GM19043 (cell line): ENCODE results near the gene CHADL.
"Not testable (repeated sequence)": the region's sequence is repeated elsewhere in the genome, so short reads cannot be mapped to it uniquely, and the experiment has no call there.

Experiments used
- ATAC-seq: cut with Tn5 transposase; IDR thresholded peaks from one replicate; pipeline ENCODE4 v1.9.1; 2021; ENCODE audit warnings: low read depth; ENCODE audit not compliant: unreplicated experiment

Gene CHADL, protein sequence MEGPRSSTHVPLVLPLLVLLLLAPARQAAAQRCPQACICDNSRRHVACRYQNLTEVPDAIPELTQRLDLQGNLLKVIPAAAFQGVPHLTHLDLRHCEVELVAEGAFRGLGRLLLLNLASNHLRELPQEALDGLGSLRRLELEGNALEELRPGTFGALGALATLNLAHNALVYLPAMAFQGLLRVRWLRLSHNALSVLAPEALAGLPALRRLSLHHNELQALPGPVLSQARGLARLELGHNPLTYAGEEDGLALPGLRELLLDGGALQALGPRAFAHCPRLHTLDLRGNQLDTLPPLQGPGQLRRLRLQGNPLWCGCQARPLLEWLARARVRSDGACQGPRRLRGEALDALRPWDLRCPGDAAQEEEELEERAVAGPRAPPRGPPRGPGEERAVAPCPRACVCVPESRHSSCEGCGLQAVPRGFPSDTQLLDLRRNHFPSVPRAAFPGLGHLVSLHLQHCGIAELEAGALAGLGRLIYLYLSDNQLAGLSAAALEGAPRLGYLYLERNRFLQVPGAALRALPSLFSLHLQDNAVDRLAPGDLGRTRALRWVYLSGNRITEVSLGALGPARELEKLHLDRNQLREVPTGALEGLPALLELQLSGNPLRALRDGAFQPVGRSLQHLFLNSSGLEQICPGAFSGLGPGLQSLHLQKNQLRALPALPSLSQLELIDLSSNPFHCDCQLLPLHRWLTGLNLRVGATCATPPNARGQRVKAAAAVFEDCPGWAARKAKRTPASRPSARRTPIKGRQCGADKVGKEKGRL

DNA sequence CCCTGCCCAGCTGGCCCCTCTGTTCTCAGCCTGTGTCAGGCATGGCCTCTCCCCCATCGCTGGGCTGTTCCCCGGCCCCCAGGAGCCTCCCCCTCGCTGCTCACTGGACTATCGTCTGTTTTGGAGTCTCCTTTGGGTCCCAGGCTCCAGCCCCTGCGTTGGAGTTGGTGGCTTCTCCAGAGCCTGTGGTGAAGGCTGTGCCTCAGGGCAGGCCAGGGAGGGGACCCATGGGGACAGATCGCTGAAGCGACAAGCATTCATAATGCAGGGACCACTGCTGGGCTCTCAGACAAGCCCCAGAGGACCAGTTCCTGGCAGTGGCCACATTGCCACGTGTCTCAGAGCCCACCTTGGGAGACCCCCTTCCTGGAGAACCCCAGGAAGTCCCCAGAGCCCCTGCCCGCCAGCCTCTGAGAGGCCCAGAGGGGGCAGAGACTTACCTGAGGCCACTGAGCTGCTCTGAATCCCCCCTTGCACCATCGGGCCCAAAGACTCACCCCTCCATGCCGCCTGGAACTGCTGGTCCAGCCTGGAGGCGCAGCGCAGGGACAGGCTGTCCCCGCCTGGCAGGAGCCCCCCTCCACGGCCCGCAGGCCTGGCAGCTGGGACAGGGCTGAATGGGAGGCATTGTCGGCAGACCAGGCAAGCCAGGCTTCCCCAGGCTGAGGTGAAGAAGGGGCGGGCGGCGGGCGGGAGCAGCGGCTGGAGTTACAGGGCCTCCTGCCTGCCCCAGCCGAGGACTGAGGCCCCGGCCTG lies at the start of gene CHADL:
Gene CHADL, minus strand, starts transcription at position 555 of the 756 bp plus-strand sequence. Its CDS starts 50 bp downstream, at position 505.
- ATAC-seq, result no peak

DNA sequence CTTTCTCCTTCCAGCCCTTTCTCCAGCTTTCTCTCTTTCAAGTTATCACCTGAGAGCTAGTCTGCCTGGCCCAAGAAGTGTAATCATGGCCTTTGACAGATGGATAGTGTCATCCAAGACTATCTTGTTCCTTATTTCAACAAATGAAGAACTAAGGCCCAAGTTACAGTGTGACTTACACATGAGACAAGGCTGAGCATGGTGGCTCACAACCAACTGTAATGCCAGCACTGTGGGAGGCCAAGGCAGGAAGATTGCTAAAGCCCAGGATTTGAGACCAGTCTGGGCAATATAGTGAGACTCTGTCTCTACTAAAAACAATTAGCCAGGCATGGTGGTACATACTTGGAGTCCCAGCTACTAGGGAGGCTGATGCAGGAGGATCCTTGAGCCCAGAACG lies 48.9 kb upstream of the CHADL start:
- ATAC-seq, result no peak

DNA sequence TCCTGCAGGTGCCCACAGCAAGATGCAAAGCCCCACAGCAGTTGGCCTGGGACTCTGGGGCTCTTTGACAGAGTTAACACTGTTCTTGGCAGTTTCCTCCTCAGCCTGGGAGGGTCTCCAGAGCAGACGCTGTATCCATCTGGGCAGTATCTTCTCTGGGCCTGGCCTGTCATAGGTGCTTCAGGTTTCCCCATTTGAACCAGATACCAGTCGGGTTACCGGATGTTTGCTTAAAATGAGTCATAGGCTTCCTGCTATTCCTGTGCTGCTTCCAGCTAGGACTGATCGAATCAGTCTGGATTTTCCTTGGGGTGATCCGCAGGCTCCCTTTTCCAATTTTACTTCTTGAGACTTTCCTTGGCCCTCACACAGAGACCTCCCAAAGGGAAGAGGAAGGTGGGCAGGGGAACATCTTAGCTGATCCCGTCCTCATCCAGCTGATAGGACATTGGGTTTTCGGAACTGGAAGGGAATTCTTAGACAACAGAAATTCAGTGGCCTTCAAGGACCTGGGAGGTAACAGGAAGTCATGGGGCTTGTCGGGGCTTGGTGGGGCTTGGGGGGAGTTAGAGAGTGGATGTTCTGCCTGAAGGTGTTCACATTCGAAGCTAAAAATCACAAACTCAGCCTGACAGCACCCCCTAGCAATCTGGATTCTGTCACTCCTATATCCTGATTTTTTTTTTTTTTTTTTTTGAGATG lies 47.7 kb upstream of the CHADL start:
- ATAC-seq, result no peak

DNA sequence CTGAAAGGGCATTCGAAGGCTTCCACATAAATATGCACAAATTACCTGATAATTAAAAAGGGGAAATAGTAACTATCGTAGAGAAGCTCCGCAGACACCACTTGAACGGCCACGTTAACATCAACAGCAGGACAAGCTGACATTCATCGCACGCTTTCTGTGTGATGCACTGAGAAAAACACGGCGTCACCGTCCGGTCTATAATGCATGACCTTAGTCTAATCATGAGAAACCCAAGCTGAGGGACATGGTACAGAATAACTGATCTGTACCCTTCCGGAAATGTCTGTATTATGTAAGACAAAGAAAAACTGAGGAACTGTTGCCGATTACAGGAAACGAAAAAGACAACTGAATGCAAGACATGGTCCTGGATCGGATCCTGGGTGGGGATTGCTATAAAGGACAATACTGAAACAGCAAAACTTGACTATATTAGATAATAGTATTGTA lies 45.9 kb upstream of the CHADL start:
- peak; percentile 17 for ATAC-seq

DNA sequence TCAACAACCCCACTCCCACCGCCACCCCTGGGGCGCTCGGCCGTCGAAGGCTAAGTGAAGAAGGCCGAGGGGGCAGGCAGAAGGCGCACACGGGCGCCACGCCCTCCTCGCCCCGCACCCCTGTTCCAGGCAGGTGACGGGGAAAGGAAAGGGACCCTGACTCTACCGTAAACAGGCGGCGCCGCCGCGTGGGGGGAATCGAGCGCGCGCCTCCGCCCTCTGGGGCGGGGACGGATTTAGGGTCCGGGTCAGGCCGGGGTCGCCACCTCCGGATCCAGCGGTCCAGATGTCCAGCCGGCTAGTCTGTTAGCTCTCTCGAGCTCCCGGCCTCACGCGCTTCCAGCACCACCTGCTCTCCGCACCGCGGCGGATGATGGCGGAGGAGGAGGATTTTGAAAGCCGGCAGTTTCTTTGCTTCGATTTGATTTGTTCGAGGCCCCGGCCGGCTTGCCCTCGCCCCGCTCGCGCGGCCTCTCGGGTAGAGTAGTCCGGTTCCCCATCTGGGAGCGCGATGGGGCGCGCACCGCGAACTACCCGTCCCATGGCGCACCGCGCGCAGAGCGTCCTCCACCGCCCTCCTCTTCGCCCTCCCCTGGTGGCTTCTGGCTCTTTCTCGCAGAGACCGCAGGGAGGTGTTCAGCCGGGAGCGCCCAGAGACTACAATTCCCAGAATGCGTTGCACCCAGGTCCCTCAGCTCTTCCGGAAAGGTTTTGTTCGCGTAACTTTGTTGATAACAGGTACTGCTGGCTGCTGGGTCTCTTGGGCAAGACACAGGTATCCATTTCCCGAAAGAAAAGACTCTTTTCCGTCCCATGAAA lies 45.3 kb upstream of the CHADL start, which contains the start of gene RANGAP1:
Gene RANGAP1, minus strand, starts transcription at position 368 of the 819 bp plus-strand sequence. CDS start 5,143 bp downstream, outside the sequence.
- ATAC-seq, result peak; percentile 95

DNA sequence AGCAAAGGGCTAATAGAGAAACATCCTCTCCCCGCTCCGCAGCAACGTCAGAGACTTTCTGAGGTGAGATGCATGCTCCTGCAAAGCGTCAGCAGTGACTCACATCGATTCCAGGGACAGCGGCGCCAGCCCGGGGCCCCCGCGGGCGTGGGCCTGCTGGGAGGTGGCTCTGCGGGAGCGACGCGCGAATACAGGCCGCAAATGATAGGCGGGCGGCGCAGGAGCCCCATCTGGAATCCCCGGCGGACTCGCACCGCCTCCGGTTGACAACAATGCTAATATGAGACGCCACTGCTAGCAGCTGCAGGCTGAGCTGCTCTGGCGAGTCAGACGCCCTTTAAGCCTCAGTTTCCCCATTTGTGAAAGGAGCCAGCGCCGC lies 44.7 kb upstream of the CHADL start:
- no peak for ATAC-seq

DNA sequence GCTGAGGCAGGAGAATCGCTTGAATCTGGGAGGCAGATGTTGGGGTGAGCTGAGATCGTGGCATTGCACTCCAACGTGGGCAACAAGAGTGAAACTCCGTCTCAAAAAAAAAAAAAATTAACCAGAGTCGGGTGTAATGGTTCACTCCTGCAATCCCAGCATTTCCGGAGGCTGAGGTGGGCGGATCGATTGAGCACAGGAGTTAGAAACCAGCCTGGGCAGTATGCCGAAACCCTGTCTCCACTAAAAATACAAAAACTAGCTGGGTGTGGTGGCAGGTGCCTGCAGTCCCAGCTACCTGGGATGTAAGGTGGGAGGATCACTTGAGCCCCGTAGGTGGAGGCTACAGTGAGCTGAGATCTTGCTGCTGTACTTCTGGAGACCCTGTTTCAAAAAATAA lies 43.7 kb upstream of the CHADL start:
- no peak for ATAC-seq

DNA sequence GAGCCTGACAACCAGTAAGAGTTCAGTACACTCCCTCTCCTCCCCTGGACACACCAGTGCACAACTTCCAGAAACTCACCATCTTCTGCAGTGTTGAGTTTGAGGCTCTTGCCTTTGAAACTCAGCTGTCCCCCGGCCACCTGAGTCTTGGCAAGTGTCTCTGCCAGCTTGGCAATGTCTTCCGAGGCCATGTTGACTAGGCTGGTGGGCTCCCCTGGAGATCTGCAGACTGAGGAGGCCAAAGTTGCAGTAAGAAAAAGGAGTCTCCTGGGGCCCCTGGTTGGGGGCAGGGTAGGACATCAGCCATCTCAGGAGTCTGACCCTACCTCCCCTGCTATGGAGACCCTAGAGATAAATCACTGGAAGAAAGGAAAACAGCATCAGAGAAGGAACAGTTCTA lies 40.1 kb upstream of the CHADL start:
- ATAC-seq, result no peak

DNA sequence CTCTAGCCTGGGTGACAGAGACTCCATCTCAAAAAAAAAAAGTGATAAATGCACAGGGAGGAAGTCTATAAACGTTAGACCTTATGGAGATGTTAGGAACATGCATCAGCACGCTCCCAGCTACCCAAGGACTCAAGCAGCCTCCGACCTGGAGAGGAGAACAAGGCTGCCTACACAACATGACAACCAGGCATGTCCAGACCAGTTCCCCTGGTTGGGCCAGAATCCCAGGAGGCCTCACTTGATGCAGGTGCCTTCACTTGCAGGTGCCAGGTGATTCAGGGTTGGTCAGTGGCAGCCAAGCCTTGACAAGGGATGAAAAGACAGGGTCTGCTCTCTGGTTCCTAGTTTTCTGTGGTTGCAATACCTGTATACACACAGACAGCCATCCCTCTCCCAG lies 39.3 kb upstream of the CHADL start:
- no peak for ATAC-seq

DNA sequence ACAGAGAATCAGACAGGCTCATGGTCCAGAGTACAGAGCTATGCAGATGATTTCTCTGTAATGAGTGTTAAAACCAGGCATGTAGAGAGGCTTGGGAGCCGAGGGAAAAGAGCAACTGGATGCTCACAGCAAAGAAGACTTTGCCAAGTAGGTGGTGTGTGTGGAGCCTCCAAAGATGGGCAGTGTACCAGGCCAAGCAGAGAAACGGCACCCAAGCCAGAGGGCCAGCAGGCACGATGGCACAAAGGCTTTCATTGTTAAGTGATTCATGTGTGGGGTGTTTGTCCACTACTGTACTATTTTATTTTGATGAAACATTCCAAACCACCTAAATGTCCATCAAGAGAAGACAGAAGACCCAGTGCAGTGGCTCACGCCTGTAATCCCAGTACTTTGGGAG lies 34.1 kb upstream of the CHADL start:
- ATAC-seq, result no peak

DNA sequence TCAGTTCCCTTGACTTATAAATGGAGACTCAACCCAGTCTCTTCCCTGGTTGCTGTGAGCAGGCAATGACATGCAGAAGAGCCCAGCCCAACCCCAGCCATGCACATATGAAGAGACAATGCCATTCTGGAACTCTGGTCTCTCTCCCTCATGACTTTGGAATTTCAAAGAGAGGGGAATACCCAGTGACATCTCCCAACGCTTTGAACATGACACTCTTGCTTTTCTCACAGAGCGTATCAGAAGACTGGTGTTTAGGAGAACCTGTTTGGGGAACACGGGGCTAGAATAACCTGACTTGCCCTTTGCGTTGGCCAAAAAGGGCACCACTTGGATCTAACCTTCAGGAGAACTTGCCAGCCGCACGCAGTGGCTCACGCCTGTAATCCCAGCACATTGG lies 32.4 kb upstream of the CHADL start:
- ATAC-seq, result no peak

DNA sequence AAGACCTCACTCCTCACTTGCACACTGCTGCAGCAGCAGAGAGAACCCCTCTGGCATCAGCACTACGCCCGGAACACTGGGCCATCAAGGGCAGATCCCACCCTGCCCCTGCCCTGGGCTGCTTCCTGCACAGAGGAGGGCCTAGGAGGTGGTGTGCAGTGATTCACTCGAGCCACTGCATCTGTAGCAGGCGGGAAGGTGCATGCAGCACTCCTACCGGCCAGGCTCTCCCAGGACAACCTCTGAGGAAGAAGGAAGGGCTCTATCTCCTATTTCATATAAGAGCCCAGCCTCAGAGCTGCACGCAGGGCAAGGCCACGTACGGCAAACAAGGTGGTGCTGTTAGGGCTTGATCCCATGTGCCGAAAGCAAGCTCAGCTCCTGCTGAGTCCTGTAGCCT lies 31.1 kb upstream of the CHADL start:
- no peak for ATAC-seq

DNA sequence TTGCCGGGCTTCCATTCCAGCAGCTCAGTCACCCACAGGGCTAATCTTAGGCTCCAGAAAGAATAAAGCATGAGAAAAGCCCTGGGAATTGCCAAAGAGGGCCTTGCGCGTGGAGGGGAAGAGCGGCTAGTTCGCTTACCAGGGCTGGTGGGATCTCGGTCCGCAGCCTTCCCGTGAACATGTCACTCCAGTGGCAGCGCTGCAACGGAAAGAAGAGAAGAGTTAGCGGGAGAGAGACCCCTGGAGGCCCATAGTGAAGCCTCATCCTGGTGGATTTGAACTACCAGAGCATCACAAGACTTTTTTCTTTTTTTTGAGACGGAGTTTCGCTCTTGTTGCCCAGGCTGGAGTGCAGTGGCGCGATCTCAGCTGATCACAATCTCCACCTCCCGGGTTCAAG lies 27.2 kb upstream of the CHADL start:
- ATAC-seq, result no peak

DNA sequence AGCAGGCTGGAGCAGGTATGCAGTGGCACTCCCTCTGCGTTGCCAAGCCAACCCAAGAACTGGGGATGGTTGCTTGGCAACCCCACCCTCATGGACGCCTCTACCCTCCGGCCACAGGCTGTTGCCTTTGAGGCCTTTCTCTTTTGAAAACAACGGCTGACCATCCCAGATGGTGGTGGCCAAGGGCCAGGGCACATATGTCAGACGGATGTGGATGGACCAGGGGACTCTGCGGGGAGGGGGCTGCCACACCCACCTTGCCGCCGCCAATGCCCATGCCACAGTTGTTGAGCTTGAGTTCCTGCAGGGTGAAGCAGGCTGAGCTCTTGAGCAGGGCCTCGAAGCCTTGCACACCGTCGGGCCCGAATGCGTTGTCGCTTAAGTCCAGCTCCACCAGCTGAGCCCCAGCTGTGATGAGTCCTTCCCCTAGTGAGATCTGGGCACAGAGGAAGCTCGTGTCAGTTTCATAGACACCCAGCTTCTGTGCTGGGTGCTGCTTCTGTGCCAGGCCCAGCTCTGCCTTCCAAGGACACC lies 23.7 kb upstream of the CHADL start:
- no peak for ATAC-seq

DNA sequence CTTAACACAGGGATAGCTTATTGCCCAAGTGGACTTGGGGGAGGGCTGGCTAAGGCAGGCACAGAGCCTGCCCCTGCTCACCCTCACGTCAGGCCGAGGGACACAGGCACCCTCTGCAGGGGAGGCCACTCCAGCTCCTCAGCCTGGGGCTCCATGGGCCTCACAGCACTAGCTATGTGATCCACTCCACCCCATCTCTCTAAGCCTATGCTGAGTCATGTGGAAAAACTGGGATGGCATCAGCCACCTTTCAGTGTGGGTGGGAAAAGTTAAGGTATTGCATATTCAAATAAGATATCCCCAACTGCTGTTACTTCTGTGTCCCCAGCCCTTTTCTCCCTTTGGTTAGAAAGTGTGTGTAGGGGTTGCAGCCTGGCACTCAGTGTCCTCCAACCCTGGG lies 23.0 kb upstream of the CHADL start:
- no peak for ATAC-seq

DNA sequence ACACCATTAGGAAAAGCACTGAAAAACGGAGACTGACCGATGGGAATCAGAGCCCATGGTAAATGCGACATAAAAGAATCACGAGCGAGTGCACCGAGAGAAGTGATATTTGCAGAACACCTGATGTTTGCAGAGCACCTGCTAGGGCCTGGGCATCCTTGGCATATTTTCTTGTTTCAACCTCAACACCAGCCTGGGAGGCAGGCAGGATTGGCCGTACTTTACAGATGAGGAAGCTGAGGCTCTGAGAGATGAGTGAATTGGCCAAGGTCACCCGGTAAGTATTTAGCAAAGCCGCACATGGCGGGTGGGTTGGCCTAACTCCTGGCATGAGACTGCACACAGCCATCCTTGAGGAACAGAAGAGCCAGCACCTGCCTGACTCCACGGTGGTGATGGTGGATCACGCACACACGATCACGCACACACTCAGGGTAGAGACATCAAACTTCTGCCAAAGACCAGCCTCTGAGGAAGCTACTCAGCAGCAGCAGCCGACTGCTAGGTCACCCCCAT lies 21.6 kb upstream of the CHADL start:
- ATAC-seq, result no peak

DNA sequence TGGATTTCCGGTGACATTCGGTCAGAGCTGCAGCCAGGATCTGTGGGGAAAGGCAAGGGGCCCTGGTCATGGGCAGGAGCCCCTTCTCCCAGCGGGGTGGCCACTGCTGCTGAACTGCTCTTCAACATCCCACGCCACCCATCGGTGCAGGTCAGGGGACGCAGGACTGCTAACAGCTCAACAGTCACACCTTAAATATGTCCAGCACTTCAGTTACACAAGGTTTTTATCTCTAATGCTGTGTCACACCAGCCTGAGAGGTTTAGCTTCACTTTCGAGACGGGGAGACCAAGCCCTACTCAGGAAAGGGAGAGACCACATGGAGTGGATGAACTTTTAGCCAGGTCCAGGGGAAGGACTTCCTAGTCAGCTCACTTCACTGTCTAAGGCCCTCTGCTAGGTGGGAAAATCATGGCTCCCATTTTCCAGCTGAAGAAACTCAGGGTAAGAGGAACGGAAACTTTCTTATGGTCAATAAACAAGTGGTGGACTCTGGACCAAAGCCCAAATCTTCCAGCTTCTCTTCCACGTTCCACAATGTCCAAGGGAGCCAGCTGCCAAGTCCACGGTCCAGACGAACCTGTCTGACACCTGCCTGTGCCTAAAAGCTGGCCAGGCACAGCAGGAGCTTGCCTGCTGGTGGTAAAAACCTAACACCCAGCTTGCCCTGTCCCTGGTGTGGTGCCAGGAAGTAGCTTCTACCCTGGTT lies 21.0 kb upstream of the CHADL start:
- no peak for ATAC-seq

DNA sequence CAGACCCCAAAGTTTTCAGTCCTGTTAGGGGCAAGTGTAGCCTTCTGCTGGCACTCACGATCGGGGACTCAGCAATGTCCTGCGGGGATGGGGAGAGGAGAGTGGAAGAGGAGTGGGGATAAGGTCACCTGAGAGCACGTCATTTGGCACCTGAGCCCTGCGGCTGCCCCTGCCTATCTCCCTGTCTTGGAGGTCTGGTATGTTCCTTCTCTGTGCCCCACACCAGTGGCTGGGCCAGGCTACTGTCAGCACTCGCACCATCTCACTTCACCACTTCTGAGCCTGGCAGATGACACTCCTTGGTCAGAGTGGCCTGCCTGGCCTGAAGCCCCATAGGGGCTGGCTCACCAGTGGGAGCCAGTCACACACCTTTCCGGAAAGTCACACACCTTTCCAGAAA lies 20.1 kb upstream of the CHADL start:
- no peak for ATAC-seq

DNA sequence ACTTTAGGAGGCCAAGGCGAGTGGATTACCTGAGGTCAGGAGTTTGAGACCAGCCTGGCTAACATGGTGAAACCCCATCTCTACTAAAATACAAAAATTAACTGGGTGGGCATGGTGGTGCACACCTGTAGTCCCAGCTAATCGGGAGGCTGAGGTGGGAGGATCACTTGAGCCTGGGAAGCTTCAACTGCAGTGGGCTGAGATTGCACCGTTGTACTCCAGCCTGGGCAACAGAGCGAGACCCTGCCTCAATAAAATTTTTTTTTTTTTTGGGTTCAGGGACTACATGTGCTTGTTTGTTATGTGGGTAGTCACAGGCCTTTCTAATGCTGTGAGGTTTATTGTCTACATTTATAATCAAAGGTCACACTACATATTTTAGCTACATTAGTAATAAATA lies 19.0 kb upstream of the CHADL start:
- not testable (repeated sequence) for ATAC-seq
